Activated T-helper 1 cell treated with anti-CD3 and anti-CD28 coated beads, Interleukin-12 subunit alpha, Interleukin-12 subunit beta, Interleukin-2, Interleukin-4 antibody, amounts not matched to agents 30 ng/mL and 10 ng/mL and 1 ng/mL, durations not matched to agents 14 hours and 24 hours and 36 hours (primary cell): ENCODE data around the gene MMP15. TPM values are rescaled to one million over a fixed set of nuclear protein-coding genes. Genes with fewer than 3 reads are reported as not detected.

Experiments used
- DNase-seq: peaks from one replicate; pipeline ENCODE4 v3.0.0; 2021; ENCODE audit warnings: low spot score
- H3K27ac Mint-ChIP-seq: one replicate; pipeline ENCODE4 v1.8.0; 2021; ENCODE audit warnings: mild to moderate bottlenecking, mixed read lengths
- H3K27me3 Mint-ChIP-seq: one replicate; pipeline ENCODE4 v1.8.0; 2022; ENCODE audit warnings: mild to moderate bottlenecking, moderate library complexity, mixed read lengths; ENCODE audit not compliant: insufficient read depth
- H3K36me3 Mint-ChIP-seq: one replicate; pipeline ENCODE4 v1.8.0; 2021; ENCODE audit warnings: low read depth, mixed read lengths
- H3K4me1 Mint-ChIP-seq: one replicate; pipeline ENCODE4 v1.8.0; 2021; ENCODE audit warnings: low read depth, mixed read lengths
- H3K4me3 Mint-ChIP-seq: one replicate; pipeline ENCODE4 v1.8.0; 2021; ENCODE audit warnings: mild to moderate bottlenecking, moderate library complexity, mixed read lengths
- H3K9me3 Mint-ChIP-seq: one replicate; pipeline ENCODE4 v1.8.0; 2021; ENCODE audit warnings: mixed read lengths
- intact Hi-C: fragments of 100-400 bp; cut with micrococcal nuclease; formaldehyde crosslinking; loops from one replicate; pipeline ENCODE4 v1.15.1; 2024
- total RNA-seq: library from RNA; stranded (reverse); gene quantifications from 2 replicates; pipeline ENCODE4 v1.2.3, GENCODE V29; 2022

The MMP15 gene
- total RNA-seq, 1 donor from 2014 or later: 1.3 TPM

GRCh38 chr16:58046054-58046881 is 20.7 kb downstream of the MMP15 start:
- Mint-ChIP-seq H3K9me3 (no peaks in the 10 kb centered on the region), H3K36me3 (no peaks in the 10 kb centered on the region), H3K27me3 (no peaks in the 10 kb centered on the region), H3K4me1 (no peaks in the 10 kb centered on the region), H3K4me3 (no peak overlapping the region), H3K27ac (no peak overlapping the region)
- no peak for DNase-seq
- intact Hi-C loops: no loop called here

- Mint-ChIP-seq H3K4me3 (no peak overlapping the region), H3K27me3 (no peaks in the 10 kb centered on the region), H3K36me3 (no peaks in the 10 kb centered on the region), H3K9me3 (no peaks in the 10 kb centered on the region), H3K27ac (no peak overlapping the region), H3K4me1 (no peaks in the 10 kb centered on the region)
- intact Hi-C loops: no loop called here
- DNase-seq: no peak
Measured at GRCh38 chr16:58046936-58047335, 21.4 kb downstream of the MMP15 start.

- DNase-seq: no peak
- no peaks in the 10 kb centered on the region for H3K36me3 Mint-ChIP-seq
- no peaks in the 10 kb centered on the region for H3K27me3 Mint-ChIP-seq
- H3K4me1 Mint-ChIP-seq: no peaks in the 10 kb centered on the region
- H3K4me3 Mint-ChIP-seq: no peak overlapping the region
- no peaks in the 10 kb centered on the region for H3K9me3 Mint-ChIP-seq
- H3K27ac Mint-ChIP-seq: no peak overlapping the region
- intact Hi-C loops: no loop called here
Measured at GRCh38 chr16:58047557-58048348, 22.2 kb downstream of the MMP15 start.

GRCh38 chr16:58048494-58049231 is 23.1 kb downstream of the MMP15 start:
- Mint-ChIP-seq H3K27me3 (no peaks in the 10 kb centered on the region), H3K27ac (no peak overlapping the region), H3K4me3 (no peak overlapping the region), H3K4me1 (no peaks in the 10 kb centered on the region), H3K9me3 (no peaks in the 10 kb centered on the region), H3K36me3 (no peaks in the 10 kb centered on the region)
- no peak for DNase-seq
- intact Hi-C loops: no loop called here

- Mint-ChIP-seq H3K36me3 (no peaks in the 10 kb centered on the region), H3K9me3 (no peaks in the 10 kb centered on the region), H3K27ac (no peak overlapping the region), H3K4me1 (no peaks in the 10 kb centered on the region), H3K4me3 (no peak overlapping the region), H3K27me3 (no peaks in the 10 kb centered on the region)
- intact Hi-C loops: no loop called here
- DNase-seq: no peak
Measured at GRCh38 chr16:58049232-58050185, 24.0 kb downstream of the MMP15 start.

- no peak overlapping the region for H3K4me3 Mint-ChIP-seq
- no peaks in the 10 kb centered on the region for H3K36me3 Mint-ChIP-seq
- DNase-seq: no peak
- H3K9me3 Mint-ChIP-seq: no peaks in the 10 kb centered on the region
- intact Hi-C loops: no loop called here
- no peaks in the 10 kb centered on the region for H3K4me1 Mint-ChIP-seq
- H3K27me3 Mint-ChIP-seq: no peaks in the 10 kb centered on the region
- no peak overlapping the region for H3K27ac Mint-ChIP-seq
Measured at GRCh38 chr16:58051296-58051695, 25.7 kb downstream of the MMP15 start.

- Mint-ChIP-seq H3K9me3 (no peaks in the 10 kb centered on the region), H3K27ac (no peak overlapping the region), H3K4me3 (no peak overlapping the region), H3K36me3 (no peaks in the 10 kb centered on the region), H3K27me3 (no peaks in the 10 kb centered on the region), H3K4me1 (no peaks in the 10 kb centered on the region)
- no peak for DNase-seq
- intact Hi-C loops: no loop called here
Measured at GRCh38 chr16:58051821-58052603, 26.5 kb downstream of the MMP15 start.

- Mint-ChIP-seq H3K4me1 (no peaks in the 10 kb centered on the region), H3K9me3 (no peaks in the 10 kb centered on the region), H3K4me3 (no peak overlapping the region), H3K36me3 (no peaks in the 10 kb centered on the region), H3K27me3 (no peaks in the 10 kb centered on the region), H3K27ac (no peak overlapping the region)
- no peak for DNase-seq
- intact Hi-C loops: loop anchor here (1.0 kb wide), 1 partner anchor 28 kb away; the partner anchor contains the start of gene MMP15
Measured at GRCh38 chr16:58053682-58054005, 28.1 kb downstream of the MMP15 start.

GRCh38 chr16:58054289-58054688 is 28.7 kb downstream of the MMP15 start:
- intact Hi-C loops: loop anchor here (1.0 kb wide), 1 partner anchor 29 kb away; the partner anchor contains the start of gene MMP15
- no peaks in the 10 kb centered on the region for H3K27me3 Mint-ChIP-seq
- H3K27ac Mint-ChIP-seq: no peak overlapping the region
- H3K36me3 Mint-ChIP-seq: no peaks in the 10 kb centered on the region
- H3K9me3 Mint-ChIP-seq: no peaks in the 10 kb centered on the region
- H3K4me1 Mint-ChIP-seq: no peaks in the 10 kb centered on the region
- H3K4me3 Mint-ChIP-seq: no peak overlapping the region
- DNase-seq: no peak

- Mint-ChIP-seq H3K9me3 (no peaks in the 10 kb centered on the region), H3K27me3 (peaks cover 1% of the 10 kb centered on the region), H3K4me1 (no peaks in the 10 kb centered on the region), H3K27ac (no peak overlapping the region), H3K36me3 (no peaks in the 10 kb centered on the region), H3K4me3 (no peak overlapping the region)
- intact Hi-C loops: no loop called here
- no peak for DNase-seq
Measured at GRCh38 chr16:58056580-58056979, 31.0 kb downstream of the MMP15 start.

- DNase-seq: no peak
- H3K27ac Mint-ChIP-seq: no peak overlapping the region
- peaks cover 1% of the 10 kb centered on the region for H3K27me3 Mint-ChIP-seq
- no peaks in the 10 kb centered on the region for H3K4me1 Mint-ChIP-seq
- no peaks in the 10 kb centered on the region for H3K36me3 Mint-ChIP-seq
- intact Hi-C loops: no loop called here
- no peak overlapping the region for H3K4me3 Mint-ChIP-seq
- H3K9me3 Mint-ChIP-seq: no peaks in the 10 kb centered on the region
Measured at GRCh38 chr16:58057121-58057520, 31.6 kb downstream of the MMP15 start.
